DOHH2 (cell line): Measurements from ENCODE around the gene RASSF3.

ENCODE experiments used
- H3F3A ChIP-seq: fragments of 200-600 bp; sonication (generic), shearing (Covaris generic); 2 replicates; pipeline ENCODE4 v1.6.0; 2016; ENCODE audit warnings: antibody characterized with exemption, mild to moderate bottlenecking; ENCODE audit not compliant: control insufficient read depth, insufficient read depth
- H3K27ac ChIP-seq: fragments of 200-600 bp; sonication (generic); 2 replicates; pipeline ENCODE4 v1.5.1; 2014; ENCODE audit warnings: low read depth, mild to moderate bottlenecking, low read length, moderate library complexity
- H3K27me3 ChIP-seq: fragments of 200-600 bp; sonication (generic); 2 replicates; pipeline ENCODE4 v1.6.1; 2014; ENCODE audit warnings: mild to moderate bottlenecking, low read length, mixed read lengths; ENCODE audit not compliant: control insufficient read depth
- H3K36me3 ChIP-seq: fragments of 200-600 bp; sonication (generic); 2 replicates; pipeline ENCODE4 v1.6.1; 2014; ENCODE audit warnings: mild to moderate bottlenecking, low read length, moderate library complexity, mixed read lengths; ENCODE audit not compliant: control insufficient read depth
- H3K4me1 ChIP-seq: fragments of 200-600 bp; sonication (generic); 2 replicates; pipeline ENCODE4 v1.6.1; 2014; ENCODE audit warnings: mild to moderate bottlenecking, low read length, mixed read lengths; ENCODE audit not compliant: control insufficient read depth
- H3K4me2 ChIP-seq: fragments of 200-600 bp; sonication (generic); 2 replicates; pipeline ENCODE4 v1.6.0; 2014; ENCODE audit warnings: mild to moderate bottlenecking, low read length, moderate library complexity
- H3K4me3 ChIP-seq: fragments of 200-600 bp; sonication (generic); 2 replicates; pipeline ENCODE4 v1.5.1; 2014; ENCODE audit warnings: mild to moderate bottlenecking, low read length, mixed read lengths
- H3K79me2 ChIP-seq: fragments of 200-600 bp; sonication (generic); 2 replicates; pipeline ENCODE4 v1.6.1; 2014; ENCODE audit warnings: mild to moderate bottlenecking, low read length, mixed read lengths; ENCODE audit not compliant: control insufficient read depth
- H3K9me2 ChIP-seq: fragments of 200-600 bp; sonication (generic); replicated peaks from 2 replicates; pipeline ENCODE4 v1.6.1; 2014; ENCODE audit warnings: mild to moderate bottlenecking, low read length, mixed read lengths; ENCODE audit not compliant: control insufficient read depth
- H3K9me3 ChIP-seq: fragments of 200-600 bp; sonication (generic); 2 replicates; pipeline ENCODE4 v1.6.1; 2014; ENCODE audit warnings: antibody characterized with exemption, low read length, mixed read lengths; ENCODE audit not compliant: control insufficient read depth, insufficient read depth
- H4K20me1 ChIP-seq: fragments of 200-600 bp; sonication (generic); 2 replicates; pipeline ENCODE4 v1.6.0; 2014; ENCODE audit warnings: low read depth, mild to moderate bottlenecking, antibody characterized with exemption, low read length, moderate library complexity; ENCODE audit not compliant: control insufficient read depth, insufficient read depth
- EZH2phosphoT487 ChIP-seq: fragments of 200-600 bp; sonication (generic); IDR thresholded peaks from 2 replicates; pipeline ENCODE4 v1.6.1; 2017; ENCODE audit warnings: borderline replicate concordance, mild to moderate bottlenecking, antibody characterized with exemption, low read length, moderate library complexity, mixed read lengths
- TF ChIP-seq, protein P1 (sequence below): fragments of 200-600 bp; sonication (generic); IDR thresholded peaks from one replicate; pipeline ENCODE4 v1.5.1; 2014; ENCODE audit warnings: antibody characterized with exemption, mild to moderate bottlenecking, low read depth, low read length; ENCODE audit not compliant: poor library complexity, severe bottlenecking

Gene RASSF3

DNA sequence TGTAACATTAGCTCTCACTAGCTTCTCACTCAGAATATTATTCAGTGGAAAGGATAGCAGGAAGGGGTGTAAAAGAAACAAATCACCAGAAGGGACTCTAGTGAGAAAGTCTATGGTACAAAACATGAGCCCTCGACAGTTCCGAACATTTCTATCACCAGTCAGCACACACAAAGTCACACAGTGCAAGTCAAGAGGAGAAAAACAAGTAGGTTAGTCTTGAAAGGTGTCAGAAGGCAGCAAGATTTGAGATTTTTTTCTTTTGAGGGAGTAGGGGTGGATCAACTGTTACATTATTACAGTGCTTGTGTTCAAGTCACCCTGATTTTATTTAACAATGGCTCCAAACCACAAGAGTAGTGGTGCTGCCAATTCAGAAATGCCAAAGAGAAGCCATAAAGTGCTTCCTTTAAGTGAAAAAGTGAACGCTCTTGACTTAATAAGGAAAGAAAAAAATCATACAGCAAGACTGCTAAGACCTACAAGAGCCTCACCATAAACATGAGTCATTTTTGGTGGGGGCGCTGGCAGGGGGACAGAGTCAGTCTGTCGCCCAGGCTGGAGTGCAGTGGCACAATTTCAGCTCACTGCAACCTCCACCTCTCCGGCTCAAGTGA, 106.7 kb downstream of the RASSF3 start:
- peaks cover 26% of the 10 kb centered on the region for H3K36me3 ChIP-seq
- TF ChIP-seq EZH2phosphoT487 = no peak
- TF ChIP-seq, protein P1, sequence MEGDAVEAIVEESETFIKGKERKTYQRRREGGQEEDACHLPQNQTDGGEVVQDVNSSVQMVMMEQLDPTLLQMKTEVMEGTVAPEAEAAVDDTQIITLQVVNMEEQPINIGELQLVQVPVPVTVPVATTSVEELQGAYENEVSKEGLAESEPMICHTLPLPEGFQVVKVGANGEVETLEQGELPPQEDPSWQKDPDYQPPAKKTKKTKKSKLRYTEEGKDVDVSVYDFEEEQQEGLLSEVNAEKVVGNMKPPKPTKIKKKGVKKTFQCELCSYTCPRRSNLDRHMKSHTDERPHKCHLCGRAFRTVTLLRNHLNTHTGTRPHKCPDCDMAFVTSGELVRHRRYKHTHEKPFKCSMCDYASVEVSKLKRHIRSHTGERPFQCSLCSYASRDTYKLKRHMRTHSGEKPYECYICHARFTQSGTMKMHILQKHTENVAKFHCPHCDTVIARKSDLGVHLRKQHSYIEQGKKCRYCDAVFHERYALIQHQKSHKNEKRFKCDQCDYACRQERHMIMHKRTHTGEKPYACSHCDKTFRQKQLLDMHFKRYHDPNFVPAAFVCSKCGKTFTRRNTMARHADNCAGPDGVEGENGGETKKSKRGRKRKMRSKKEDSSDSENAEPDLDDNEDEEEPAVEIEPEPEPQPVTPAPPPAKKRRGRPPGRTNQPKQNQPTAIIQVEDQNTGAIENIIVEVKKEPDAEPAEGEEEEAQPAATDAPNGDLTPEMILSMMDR = no peak
- no peaks in the 10 kb centered on the region for H3K27me3 ChIP-seq
- no peak overlapping the region for H3K27ac ChIP-seq
- H3K4me2 ChIP-seq = no peak overlapping the region
- H3K4me1 ChIP-seq = no peaks in the 10 kb centered on the region
- H4K20me1 ChIP-seq = no peaks in the 10 kb centered on the region
- no peaks in the 10 kb centered on the region for H3K79me2 ChIP-seq
- no peak overlapping the region for H3K4me3 ChIP-seq
- H3F3A ChIP-seq = no peaks in the 10 kb centered on the region
- no peaks in the 10 kb centered on the region for H3K9me3 ChIP-seq
- H3K9me2 ChIP-seq = no peaks in the 10 kb centered on the region

DNA sequence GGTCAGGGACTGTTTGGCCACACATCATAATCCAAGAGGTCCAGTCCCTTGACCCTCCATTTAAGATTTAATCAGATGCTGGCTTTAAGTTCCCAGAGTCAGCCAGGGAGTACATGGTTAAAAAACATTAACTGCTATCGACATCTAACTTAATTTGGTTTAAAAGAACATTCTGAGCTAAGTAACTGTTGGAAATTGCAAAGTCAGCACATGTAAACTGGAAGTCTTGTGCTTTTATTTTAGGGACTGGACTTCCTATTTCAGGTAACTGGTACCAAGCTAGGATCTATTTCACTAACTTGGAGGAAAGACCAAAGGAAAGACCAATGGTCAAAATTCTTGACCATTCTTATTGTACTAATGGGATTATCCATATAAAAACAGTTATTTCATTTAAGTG, 108.4 kb downstream of the RASSF3 start:
- H3F3A ChIP-seq = no peaks in the 10 kb centered on the region
- no peaks in the 10 kb centered on the region for H3K79me2 ChIP-seq
- no peaks in the 10 kb centered on the region for H3K9me2 ChIP-seq
- peaks cover 26% of the 10 kb centered on the region for H3K36me3 ChIP-seq
- no peak overlapping the region for H3K4me2 ChIP-seq
- no peaks in the 10 kb centered on the region for H3K9me3 ChIP-seq
- TF ChIP-seq, protein P1 = no peak
- TF ChIP-seq EZH2phosphoT487 = no peak
- H3K4me1 ChIP-seq = no peaks in the 10 kb centered on the region
- no peaks in the 10 kb centered on the region for H4K20me1 ChIP-seq
- no peak overlapping the region for H3K27ac ChIP-seq
- H3K27me3 ChIP-seq = no peaks in the 10 kb centered on the region
- no peak overlapping the region for H3K4me3 ChIP-seq

DNA sequence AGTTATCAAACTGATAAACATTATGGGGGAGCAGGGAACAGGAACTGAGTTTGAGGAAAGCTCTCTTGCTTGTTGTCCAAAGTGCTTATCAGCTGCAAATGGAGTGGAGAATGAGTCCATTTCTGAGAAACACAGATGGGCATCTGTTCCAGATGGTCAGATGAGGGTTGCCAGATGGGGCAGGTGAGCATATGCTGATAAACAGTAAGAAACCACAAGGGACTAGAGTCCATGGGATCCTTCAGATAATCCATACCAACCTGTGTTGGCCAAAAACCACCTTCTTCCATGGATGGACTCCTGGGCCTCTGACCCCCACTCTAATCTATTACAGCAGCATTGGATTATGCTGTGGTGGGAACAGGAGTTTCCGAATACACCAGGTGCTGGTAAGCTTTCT, 110.6 kb downstream of the RASSF3 start:
- Histone ChIP-seq H3K4me3 (no peak overlapping the region), H3K4me1 (no peaks in the 10 kb centered on the region), H4K20me1 (no peaks in the 10 kb centered on the region), H3K9me2 (no peaks in the 10 kb centered on the region), H3K27me3 (no peaks in the 10 kb centered on the region), H3K27ac (no peak overlapping the region), H3K4me2 (no peak overlapping the region), H3K9me3 (no peaks in the 10 kb centered on the region), H3K79me2 (no peaks in the 10 kb centered on the region), H3F3A (no peaks in the 10 kb centered on the region), H3K36me3 (peaks cover 17% of the 10 kb centered on the region)
- TF ChIP-seq EZH2phosphoT487 = no peak
- TF ChIP-seq, protein P1 = no peak
